Measurements from ENCODE around the gene SLC6A16. TPM values are rescaled to one million over a fixed set of nuclear protein-coding genes. Genes with fewer than 3 reads are reported as not detected.

SLC6A16 gene
- total and polyA plus RNA-seq, 11 donors, result 0.27 to 1.3 (median 0.40) TPM

- TF ChIP-seq POLR2A (IDR thresholded peaks at IDR 0.05) (no peak), CTCF (IDR thresholded peaks at IDR 0.05) (no peak)
- no peak for DNase-seq
- H3K4me1 ChIP-seq, result no peaks in the 10 kb centered on the region
- H3K27me3 ChIP-seq, result no peaks in the 10 kb centered on the region
- H3K4me3 ChIP-seq, result no peak overlapping the region
- intact Hi-C loops (cut with DNase I), result no loop called here
- no peak for ATAC-seq
- no peak overlapping the region for H3K27ac ChIP-seq
- WGBS, 4 donors, result 89 to 95% (median 92%) methylated on average over 2 of the region's 2 CpGs
- no peaks in the 10 kb centered on the region for H3K9me3 ChIP-seq
- H3K36me3 ChIP-seq, result peaks cover 0 to 98% (median 87%) of the 10 kb centered on the region in 9 donors
Observed at GRCh38 chr19:49349567-49349966, 24.6 kb upstream of the SLC6A16 start.

GRCh38 chr19:49348305-49349189, 23.6 kb upstream of the SLC6A16 start:
- no peaks in the 10 kb centered on the region for H3K27me3 ChIP-seq
- no peak overlapping the region for H3K4me3 ChIP-seq
- intact Hi-C loops (cut with DNase I), result no loop called here
- no peak overlapping the region for H3K27ac ChIP-seq
- DNase-seq, result no peak
- no peaks in the 10 kb centered on the region for H3K9me3 ChIP-seq
- TF ChIP-seq POLR2A (IDR thresholded peaks at IDR 0.05) (no peak), CTCF (IDR thresholded peaks at IDR 0.05) (no peak)
- H3K36me3 ChIP-seq, result peaks cover 0 to 99% (median 90%) of the 10 kb centered on the region in 9 donors
- ATAC-seq, result no peak
- WGBS, 4 donors, result 94 to 96% (median 94%) methylated on average over 12 of the region's 12 CpGs
- no peaks in the 10 kb centered on the region for H3K4me1 ChIP-seq

- no peaks in the 10 kb centered on the region for H3K27me3 ChIP-seq
- no peak overlapping the region for H3K27ac ChIP-seq
- ATAC-seq (peak in 3 of 4 donors; percentile 66 to 73 (median 70)), DNase-seq (no peak)
- no peak overlapping the region for H3K4me3 ChIP-seq
- TF ChIP-seq POLR2A (IDR thresholded peaks at IDR 0.05), result no peak
- peak in 2 of 12 donors; percentile 17 to 19 for TF ChIP-seq CTCF (IDR thresholded peaks at IDR 0.05)
- intact Hi-C loops (cut with DNase I), result no loop called here
- 57 to 78% (median 71%) methylated on average over 3 of the region's 3 CpGs for WGBS, 4 donors
- no peaks in the 10 kb centered on the region for H3K9me3 ChIP-seq
- peaks cover 0 to 100% (median 93%) of the 10 kb centered on the region in 9 donors for H3K36me3 ChIP-seq
- no peaks in the 10 kb centered on the region for H3K4me1 ChIP-seq
Observed at GRCh38 chr19:49347835-49348234, 22.8 kb upstream of the SLC6A16 start.

GRCh38 chr19:49347191-49347590, 22.2 kb upstream of the SLC6A16 start:
- H3K36me3 ChIP-seq, result peaks cover 0 to 100% (median 93%) of the 10 kb centered on the region in 9 donors
- H3K27ac ChIP-seq, result no peak overlapping the region
- ATAC-seq (peak in 1 of 4 donors; percentile 24), DNase-seq (no peak)
- no peaks in the 10 kb centered on the region for H3K9me3 ChIP-seq
- intact Hi-C loops (cut with DNase I), result no loop called here
- H3K27me3 ChIP-seq, result no peaks in the 10 kb centered on the region
- WGBS, 4 donors, result 93 to 96% (median 96%) methylated on average over 11 to 15 of the region's 15 CpGs
- TF ChIP-seq POLR2A (IDR thresholded peaks at IDR 0.05), result no peak
- TF ChIP-seq CTCF (IDR thresholded peaks at IDR 0.05), result no peak
- H3K4me3 ChIP-seq, result no peak overlapping the region
- no peaks in the 10 kb centered on the region for H3K4me1 ChIP-seq

Data from heart left ventricle (tissue), 16 donors.